Stimulated activated CD8-positive, alpha-beta memory T cell treated with anti-CD3 and anti-CD28 coated beads, Interleukin-7, amount 100 ng/mL, for 48 hours (primary cell): ENCODE measurements around the gene SELPLG.
"Not testable (repeated sequence)": the region's sequence is repeated elsewhere in the genome, so short reads cannot be mapped to it uniquely, and the experiment has no call there.

Experiments used
- DNase-seq, 2 donors: peaks; one replicate each; pipeline ENCODE4 v3.0.0-alpha.2; 2020; ENCODE audit warnings: low read depth in 1 of 2; ENCODE audit errors: extremely low read depth in 1 of 2

The SELPLG gene

DNA sequence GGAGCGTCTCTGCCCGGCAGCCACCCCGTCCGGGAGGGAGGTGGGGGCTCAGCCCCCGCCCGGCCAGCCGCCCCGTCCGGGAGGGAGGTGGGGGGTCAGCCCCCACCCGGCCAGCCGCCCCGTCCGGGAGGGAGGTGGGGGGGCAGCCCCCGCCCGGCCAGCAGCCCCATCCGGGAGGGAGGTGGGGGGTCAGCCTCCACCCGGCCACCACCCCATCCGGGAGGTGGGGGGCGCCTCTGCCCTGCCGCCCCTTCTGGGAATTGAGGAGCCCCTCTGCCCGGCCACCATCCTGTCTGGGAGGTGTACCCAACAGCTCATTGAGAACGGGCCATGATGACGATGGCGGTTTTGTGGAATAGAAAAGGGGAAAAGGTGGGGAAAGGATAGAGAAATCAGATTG is 22.6 kb upstream of the SELPLG start:
- DNase-seq = not testable (repeated sequence)

DNA sequence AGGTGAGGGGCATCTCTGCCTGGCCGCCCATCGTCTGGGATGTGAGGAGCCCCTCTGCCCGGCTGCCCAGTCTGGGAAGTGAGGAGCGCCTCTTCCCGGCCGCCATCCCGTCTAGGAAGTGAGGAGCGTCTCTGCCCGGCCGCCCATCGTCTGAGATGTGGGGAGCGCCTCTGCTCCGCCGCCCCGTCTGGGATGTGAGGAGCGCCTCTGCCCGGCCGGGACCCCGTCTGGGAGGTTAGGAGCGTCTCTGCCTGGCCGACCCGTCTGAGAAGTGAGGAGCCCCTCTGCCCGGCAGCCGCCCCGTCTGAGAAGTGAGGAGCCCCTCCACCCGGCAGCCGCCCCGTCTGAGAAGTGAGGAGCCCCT is 22.1 kb upstream of the SELPLG start:
- not testable (repeated sequence) for DNase-seq

DNA sequence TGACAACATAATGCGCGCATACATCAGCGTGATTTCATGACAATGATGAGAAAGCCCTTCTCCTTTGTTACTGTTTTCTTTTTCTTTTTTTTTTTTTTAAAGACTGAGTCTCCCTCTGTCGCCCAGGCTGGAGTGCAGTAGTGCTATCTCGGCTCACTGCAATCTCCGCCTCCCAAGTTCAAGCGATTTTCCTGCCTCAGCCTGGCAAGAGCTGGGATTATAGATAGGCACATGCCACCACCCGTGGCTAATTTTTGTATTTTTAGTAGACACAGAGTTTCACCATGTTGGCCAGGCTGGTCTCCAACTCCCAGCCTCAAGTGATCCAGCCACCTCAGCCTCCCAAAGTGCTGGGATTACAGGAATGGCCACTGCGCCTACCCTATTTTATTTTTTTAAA is 20.9 kb upstream of the SELPLG start:
- DNase-seq = not testable (repeated sequence)

DNA sequence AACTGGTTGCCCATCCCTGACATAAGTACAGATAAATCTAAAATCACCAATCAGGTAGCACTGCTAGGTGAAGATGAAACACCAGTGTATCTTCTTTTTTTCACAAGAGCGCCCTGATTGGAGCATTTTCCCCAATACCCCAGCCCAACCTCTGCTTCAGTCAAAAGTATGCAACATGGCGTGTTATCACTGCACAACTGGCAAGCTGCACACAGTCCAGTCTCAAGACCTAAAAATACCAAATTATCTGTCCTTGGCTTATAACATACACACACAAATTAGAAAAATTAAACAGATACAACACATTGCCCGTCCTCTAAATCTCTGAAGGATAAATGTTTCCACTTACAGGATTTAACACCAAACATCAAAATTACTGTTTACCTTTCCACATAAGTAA is 20.2 kb upstream of the SELPLG start:
- DNase-seq = no peak

DNA sequence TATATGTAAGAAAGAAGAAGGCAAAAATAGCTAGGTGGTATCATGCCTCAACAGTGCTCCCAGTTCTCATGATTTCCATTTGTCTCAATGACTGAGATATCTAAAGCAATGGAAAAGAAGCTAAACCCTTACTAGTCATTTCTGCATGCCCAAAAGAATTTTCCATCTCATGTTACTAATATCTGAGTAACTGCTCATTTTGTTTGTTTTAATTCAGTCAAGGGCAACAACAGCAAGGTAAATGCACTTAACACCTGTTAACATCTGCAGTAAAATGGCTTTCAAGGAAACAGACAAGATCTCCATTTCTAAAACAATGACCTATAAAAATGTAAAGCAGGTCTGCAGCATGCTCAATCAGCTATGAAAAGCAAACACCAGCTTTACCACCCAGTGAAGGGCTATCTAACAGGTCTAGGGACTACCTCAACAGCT is 19.4 kb upstream of the SELPLG start:
- no peak for DNase-seq

DNA sequence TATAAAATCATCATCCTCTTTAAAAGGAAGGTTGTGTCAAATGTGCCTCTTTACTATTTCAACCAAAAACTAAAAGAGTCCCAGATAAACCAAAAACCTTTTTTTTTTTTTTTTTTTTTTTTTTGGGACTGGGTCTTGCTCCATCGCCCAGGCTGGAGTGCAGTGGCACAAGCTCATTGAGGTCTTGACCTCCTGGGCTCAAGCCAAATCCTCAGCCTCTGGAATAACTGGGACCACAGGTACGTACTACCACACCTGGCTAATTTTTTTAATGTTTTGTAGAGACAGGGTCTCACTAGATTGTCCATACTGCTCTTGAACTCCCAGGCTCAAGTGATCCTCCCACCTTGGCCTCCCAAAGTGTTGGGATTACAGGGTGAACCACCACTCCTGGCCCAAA is 16.4 kb upstream of the SELPLG start:
- no peak for DNase-seq

DNA sequence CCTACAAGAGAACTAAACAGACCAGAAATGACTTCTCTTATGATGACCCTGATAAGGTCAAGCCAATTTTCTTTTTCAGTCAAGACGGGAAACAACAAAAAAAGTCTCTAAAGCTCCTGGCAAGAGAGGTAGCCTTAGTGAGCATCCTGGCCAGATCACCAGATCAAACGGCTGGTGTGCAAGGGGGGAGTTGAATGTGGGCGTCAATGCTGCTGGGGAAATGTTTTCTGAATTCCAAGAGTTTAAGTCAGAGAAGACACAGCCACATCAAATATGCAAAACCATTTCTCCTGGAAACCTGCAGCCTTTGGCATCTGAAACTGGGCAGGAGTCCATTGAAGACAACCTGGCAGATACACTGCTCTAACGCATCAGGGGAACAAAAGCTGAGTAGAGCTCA is 16.0 kb upstream of the SELPLG start:
- no peak for DNase-seq

DNA sequence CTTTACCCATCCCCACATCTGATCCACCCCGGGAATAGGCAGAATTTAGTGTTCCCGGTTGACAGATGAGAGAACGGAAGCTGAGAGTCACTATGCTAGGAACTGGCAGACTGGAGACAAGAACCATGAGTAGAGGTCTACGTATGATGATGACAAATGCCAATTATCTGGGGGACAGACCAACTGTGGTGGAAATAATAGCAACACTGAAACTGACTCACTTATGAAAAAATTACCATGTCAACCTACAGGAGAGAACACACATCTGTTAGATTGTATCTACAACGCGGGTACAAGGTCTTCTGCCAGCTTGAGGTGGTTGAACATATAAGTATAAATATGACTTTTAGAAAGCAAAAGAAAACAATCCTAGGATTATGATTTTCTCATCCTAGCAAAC is 15.4 kb upstream of the SELPLG start:
- DNase-seq = no peak

DNA sequence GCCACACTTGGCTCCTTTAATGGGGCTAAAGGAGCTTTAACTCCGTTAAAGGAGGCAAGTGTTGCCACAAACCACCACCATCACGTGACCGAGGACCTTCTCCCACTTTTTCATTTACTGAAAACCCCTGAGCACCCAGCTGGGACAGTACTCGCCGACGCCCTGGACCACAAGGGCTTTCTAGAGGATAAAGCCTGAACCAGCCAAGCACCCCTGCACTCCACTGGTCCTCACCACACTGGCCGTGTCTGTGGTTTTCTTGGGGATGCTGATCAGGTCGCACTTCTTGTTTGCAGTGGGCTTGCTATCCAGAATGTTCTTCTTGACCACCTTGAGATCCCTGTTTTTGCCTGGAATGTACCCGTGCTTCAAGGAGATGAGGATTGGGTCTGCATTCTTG is 14.7 kb upstream of the SELPLG start:
- DNase-seq = no peak

DNA sequence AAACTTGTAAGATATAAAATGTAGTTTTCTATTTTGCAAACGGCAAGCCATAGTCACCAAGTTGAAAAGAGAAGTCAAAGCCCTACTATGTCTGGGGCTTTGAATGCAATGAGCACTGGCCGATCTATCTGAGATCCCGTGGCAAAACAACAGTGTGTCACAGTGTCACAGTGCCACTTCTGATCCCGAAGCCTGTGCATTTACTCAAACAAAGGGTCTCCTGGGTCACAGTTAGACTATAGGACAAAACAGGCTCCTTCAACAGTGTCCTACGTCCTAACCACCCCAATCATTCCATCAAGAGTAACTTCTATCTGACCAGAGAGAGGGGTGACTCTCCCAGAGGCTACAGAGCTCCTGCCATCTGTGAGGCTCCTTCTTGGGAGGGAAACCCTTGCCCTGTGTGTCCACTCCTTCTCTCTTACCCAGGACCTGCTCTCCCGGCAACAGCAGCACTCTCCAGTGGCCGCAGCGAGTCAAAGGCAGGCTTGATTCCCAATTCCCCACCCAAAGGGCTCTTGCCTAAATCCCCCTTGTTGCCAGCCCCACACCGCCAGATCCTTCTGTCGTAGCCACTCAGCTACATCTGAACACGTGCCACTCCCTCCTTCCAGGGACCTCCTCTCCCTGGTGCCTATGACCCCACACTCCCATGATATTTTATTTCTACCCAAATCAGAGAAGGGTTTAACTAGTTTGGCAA is 14.0 kb upstream of the SELPLG start:
- no peak for DNase-seq

DNA sequence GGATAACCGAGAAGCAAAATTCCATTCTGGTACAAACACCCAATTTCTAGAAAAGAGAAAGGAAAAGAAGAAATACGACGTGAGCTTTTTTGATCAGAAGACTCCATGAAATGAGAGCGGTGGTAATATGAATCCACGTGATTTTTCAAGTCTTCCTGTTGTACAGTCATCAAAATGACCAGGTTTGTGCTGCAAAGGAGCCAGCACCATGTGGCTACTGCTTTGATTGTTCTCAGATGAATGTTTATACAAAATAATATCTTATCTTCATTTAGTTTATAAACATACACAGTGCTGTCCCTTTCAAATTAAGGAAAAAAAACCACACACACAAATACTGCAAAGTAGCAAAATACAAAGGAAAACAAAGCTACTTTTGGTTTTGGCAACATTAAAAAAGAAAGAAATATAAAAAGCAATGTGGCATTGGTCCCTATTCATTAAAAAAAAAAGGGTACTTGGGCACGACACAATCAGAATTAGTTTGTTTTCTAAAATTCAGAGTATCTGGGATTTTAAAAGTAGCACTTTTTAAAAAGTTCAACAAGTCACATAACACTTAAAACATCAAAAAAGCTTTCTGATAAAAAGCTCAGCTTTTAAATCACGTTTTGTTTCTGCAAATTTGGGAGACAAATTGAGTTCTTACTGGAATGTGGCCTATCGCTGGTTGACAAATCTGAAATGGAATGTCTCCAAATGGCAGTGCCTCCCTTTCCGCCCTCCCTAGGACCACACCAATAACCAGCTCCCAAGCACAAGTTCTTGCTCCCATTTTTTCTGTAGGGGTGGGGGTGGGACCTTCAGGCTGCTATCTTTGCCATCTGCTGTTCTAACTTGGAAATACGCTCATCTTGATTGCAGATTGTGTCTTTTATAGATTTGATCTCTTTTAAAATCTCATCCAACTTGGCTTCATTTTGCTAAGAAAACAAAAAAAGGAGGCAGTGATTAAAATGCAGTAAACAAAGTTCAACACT is 13.2 kb upstream of the SELPLG start:
- DNase-seq = no peak

DNA sequence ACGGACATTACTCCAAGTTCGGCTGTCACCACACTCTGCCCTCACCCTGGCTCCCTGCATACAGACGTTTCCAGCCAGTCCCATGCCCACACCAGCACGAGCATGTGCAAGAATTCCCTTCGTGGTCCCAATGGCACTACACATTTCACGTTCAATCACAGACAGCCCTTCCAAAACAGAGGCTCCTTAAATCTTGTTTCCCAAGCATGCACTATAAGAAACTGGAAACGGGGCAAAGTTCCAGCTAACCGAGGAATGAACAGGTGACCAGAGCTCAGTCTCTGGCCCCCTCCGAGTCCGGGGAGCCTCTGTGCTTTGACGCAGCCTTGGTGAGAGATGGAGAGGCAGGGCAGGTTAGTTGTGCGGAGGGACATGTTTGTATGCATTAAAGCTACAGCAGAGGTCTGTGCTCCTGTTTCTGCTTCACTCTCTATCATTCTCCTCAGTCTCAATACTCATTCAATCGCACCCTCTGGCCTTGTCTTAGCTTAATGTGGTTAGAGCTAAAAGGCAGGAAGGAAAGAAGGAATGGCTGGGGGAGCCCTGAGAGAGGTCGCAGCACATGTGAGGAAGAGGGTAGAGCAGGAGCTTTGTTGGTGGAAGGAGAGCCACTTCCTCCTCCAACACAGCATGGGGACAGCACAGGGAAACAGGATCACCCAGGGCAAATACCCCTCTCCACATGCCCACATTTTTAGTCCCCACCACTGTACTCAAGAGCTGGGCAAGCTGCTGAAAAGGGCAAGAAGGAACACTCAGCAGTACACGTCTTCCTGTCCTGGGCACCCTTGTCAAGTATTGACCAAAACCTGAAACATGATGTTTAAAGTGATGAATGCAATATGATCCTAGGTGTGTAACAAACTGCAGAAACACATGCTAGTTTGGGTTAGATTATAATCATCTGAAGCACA is 12.2 kb upstream of the SELPLG start:
- DNase-seq = no peak

DNA sequence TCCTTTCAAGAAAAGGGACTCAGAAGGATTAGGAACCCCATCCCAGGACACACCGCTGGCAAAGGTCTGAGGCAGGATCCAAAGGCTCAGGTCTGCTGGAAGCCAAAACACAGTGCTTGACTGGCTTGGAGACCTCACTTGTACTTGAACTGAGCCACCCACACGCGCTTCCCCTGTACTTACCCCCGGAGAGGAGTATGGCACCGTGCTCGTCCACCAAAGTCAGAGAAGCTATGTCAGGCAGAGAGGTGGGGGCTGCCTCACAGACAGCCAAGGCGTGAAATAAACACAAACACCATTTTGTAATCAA is 11.1 kb upstream of the SELPLG start:
- no peak for DNase-seq

DNA sequence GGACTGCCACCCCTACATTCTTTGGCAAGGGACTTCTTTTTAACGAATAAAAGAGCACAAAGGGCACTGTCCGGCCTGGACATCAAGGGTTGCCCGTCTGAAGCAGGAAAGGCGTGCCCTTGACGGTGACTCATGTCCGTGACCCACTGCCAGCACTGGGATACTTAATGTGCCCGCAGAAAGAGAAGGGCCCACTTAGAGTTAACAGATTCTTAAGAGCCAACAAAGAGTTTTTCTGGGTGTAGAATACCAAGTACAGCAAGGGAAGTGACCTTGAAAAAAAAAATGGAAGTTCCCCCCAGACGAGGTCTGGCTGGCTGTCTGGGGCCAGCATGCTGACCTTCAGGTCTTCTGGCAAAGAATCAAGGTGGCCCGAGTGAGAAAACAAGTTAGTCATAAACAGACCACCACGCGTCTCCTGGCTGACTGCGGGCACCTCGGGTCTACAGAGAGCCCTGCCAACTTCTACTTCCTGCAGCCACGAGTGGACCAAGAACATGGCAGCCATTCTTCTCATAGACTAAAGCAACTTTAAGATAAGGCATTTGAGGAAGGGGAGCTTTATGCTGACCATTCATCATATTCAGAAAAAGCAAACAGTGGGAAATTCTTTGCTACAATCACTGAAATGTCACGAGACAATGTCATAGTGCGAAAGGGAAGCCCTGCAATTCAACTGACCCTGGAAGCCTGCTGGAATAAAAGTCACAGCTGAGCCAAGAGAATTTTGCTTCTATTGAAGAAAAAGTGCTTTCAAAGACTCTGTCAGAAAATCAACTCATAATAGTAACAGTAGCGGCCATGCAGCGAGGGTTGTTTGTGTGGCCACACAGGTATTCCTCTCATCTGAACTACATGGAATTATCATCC is 10.5 kb upstream of the SELPLG start:
- DNase-seq = no peak

DNA sequence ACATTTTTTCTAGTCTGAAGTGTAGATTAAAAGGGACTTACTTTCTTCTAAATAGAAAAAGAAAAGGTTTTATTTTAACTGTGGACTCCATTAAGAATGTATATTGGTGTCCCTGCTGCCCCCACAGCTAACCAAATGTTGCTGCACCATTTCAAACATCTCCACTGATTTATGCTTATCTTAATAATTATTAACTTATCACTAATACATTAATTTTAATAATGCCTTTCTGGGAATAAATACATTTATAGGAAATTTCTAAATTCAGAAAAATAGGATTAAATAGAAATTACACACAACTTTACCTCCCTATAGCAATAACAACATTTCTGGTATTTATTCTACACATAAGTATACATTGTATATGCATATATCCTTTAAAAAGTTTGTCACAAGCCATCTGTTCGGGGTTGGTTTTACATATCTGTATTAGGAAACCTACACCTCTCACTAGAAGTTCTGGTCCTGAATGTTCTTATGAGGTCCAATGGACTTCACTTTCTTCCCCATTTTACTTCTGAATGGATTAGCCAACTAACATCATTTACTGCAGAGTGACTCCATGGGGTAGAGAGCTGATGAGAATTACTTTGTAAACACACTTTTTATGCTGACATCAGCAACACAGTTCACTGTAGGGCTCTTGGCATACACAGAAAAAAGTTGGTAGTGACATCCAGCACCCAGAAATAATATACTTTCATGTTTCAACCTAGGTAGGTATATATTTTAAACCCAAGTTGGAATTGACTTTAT is 9.4 kb upstream of the SELPLG start:
- no peak for DNase-seq

DNA sequence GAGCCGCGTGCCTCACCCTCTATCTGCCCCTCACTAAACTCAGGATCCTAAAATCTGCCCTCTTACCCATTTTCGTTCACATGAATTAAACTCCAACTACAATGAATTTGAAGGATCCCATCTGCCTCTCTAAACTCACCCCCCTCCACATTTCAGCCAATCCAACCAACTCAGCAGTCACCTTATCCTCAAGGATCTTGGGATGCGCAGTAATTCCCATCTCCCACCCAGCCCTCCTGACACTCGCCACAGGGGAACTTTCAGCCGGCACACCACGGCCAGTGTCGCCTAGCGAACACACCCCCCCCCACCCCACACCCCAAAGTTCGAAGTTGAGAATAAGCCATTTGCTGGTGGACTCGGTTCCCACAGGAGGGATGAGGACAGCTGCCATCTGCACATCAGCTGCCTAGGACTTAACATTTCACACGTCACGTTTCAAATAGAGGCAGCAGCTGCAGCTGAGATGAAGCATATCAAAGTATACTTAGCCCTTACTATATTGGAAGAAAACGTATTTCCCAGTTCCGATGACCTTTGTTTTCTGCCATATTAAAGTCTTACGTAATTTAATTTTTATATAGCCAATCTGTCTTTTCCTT is 8.7 kb upstream of the SELPLG start:
- DNase-seq = no peak

DNA sequence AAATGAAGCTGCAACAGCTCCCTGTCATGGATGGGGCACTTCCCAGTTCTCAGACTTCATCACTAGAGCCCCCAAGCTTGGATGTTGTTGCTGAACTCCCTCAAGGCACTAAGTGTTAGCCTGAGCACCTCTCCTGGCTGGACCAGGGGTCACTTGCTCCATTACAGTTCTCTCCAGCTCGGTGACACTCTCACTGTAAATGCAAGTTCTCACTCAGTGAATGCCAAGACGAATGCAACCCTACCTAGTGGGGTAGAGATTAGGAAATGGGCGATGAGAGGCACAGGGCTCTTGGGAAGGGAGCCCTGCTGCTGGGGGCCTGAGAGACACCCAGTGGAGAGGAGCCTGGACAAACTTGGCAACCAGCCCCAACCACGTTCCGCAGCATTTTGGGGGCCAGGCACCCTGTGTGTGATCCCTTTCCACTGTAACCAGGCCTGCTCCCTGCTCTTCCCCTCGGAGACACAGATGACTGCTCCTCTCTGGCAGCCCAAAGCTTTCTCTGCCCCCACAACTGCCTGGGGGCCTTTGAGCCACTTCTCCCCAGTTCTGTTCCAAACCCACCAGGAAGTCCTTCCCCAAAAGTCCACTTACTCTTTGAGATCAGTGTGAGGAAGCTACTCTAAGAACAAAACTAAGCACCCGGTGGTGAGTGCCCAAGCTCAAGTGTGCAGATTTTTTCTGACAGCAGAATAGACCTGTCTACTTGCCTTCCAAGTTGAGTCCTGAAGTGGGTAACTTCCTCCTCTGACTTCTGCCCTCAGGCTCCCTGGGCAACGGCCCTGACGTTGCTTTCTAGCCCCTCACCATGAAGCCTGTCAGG is 8.0 kb upstream of the SELPLG start:
- no peak for DNase-seq

DNA sequence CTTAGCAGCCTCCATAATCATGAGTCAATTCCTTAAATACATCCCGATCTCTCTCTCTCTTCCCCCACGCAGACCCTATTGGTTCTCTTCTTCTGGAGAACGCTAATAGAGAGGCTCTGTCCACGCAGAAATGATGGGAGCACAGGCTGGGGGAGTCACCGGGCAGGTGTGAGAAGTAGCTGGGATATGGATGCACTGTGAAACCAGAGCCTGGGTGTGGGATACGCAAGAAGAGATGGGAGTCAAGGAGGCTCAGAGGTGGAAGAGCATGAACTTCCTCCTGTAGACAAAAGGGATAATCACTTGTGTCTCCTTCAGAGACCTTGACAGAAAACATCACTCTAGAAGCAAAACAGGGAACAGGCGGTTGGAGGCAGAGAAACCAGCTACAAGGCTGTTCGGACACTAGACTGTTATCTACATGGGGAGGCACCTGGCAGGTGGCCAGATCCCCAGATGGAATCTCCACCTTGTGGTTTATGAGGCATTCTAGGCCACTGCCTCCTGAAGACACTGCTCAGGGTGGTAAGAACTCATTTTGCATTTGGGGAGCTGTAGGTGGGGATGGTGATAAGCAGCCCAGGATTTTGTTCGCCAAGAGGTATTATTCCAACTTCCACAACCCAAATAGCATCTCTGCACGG is 7.2 kb upstream of the SELPLG start:
- DNase-seq = no peak
